GM19099 (cell line): ENCODE measurements around the gene ELAVL1.

Experiments
- POLR2A ChIP-seq: IDR thresholded peaks from 3 replicates; pipeline ENCODE4 v1.6.1; 2011; ENCODE audit warnings: low read depth; ENCODE audit not compliant: insufficient read length; ENCODE audit errors: extremely low read depth

The ELAVL1 gene

DNA sequence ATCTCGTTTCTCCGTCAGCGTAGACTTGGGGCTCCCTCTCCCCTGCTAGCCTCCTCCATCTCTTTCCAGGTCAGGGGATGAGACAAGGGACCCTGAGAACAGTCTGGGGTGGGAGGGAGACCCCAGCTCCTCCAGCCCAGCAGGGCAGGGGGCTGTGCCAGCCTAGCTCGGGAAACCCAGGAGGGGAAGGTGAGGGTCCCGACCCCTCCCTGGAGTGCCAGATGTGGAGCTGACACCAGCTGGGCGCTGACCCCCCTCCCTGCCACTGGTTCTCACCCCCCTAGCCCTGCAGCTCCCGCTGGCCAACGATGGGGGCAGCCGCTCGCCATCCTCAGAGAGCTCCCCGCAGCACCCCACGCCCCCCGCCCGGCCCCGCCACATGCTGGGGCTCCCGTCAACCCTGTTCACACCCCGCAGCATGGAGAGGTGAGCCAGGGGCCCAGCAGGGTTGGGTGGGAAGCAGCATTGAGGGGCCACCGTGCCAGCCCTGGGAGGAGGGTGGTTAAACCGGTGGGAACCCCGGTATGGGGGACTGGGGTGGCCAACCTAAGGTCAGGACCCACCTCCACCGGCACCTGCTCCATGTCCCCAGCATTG, 95.9 kb downstream of the ELAVL1 start:
- TF ChIP-seq POLR2A, result no peak

DNA sequence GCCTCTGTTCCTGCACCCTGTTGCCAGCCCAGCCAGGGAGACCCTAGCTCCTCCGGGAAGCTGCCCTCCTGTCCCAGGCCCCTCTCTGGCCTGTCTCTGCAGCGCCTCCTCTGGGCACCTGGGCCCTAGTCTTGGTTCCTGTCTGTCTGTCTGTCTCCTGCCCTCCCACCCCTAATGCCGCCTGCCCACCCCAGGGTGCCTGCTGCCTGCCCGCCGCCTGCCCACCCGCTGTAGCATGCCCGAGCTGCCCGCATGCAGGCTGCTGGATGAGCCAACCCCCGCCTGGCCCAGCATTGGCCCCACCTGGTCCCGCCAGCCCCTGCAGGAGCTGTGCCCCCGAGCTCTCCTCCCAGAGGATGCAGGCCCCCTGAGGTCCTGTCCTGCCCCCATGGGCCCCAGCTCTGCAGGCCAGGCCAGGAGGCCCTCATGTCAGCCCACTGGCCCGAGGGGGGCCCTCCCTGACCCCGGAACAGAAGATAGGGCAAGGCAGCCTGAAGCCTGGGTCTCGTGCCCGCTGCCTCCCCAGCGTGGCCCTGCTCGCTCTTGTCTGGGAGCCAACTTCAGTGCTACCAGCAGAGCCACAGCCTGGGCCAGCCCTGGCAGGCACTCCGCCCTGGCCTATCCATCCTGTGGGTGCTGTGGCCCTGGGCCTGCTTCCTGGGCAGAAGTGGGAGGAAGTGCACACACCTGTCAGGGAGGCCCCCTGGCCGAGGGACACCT, 96.5 kb downstream of the ELAVL1 start:
- TF ChIP-seq POLR2A, result no peak
